ENCODE data around the gene FBRSL1.

FBRSL1 gene

DNA sequence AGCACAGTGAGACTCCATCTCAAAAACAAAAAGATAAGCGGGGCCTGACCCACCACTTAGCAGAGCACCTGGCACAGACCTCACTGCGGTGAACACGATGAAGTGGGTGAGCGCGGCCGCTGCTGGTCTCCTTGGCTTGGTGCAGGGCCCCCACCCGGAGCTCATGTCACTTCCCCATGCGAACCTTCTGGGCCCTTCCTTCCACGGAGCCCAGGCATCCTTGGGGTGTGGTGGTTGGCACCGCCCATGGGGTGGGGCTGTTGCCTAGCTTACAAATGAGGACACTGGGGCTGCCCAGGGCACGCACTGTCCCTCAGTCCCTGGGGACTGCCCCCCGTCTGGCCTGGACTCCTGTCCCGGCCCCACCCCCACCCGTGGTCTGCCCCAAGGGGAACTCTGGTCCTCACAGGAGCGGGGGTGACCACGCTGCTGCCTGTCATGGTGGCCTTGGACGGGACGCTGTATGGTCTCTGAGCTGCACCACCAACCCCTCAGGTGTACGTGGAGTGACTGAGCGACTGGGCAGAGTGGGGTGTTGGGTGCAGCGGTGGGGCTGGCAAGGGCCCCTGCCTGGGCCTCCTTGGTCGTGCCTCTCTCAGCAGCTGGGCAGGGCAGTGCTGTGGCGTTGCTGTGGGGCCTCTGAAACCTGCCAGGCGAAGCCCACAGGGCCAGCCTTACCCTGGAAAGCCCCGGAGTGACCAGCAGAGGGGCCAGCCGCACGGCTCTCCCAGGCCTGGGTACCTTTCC is 15.3 kb downstream of the FBRSL1 start:
- peak; percentile 45 for DNase-seq
- in situ Hi-C loops (cut with MboI; ENCODE audit: low pct_unique_long_range_greater_than_20kb, low sequenced_read_pairs): no loop called here

DNA sequence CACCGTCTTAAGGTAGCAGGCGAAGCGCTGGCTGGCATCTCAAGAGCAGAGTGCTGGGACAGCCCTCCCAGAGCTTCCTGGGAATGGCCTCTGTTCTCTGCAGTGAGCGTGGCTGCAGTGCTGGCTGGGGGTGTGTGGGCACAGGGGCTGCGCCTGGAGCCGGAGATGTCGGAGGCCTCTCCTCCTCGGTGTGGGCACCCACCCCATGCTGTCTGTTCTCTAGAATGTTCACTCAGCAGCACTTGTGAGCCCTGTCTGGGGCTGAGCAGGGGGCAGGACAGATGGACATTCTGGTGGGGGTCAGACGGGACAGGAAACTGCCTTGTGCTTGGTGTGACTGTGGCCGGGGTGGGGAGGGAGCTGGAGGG is 15.9 kb downstream of the FBRSL1 start:
- DNase-seq: no peak
- in situ Hi-C loops (cut with MboI; ENCODE audit: low pct_unique_long_range_greater_than_20kb, low sequenced_read_pairs): no loop called here

DNA sequence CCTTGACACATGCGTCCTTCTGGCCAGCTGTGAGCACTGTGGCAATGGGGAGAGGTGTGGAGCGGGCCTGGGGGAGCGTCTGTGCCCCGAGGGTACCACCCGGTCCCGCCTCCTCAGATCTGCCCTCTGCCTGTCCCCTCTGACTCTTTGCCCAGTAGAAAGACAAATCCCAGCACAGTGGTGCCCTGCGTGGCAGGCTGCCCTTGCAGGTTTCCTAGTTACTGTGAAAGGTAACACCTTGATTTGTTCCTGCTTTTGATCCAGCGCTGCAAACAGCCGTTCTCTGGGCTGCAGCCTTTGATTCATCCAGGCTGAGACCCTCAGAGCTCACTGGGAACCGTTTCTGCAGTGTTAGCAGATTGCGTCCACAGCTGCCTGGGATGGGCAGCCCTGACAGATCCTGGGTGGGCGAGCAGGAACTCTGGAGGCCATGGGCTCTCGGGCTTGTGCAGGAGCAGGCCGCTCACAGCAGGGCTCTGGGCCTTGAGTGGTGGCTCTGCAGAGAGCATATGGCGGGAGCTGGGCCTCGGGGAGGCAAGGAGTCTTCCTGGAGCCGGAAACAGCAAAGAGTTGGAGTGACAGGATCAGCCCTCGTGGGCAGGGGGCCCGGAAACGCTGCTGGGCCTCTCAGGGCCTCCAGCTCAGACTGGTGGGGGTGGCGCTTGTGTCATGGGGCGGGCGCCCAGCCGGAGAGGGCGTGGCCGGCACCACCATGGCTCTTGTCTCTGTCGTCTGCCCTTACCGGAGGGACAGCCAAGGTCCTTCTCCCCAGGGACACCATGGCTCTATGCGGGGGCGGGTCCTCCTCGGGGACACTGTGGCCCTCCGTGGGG is 16.6 kb downstream of the FBRSL1 start:
- peak; percentile 96 for DNase-seq
- in situ Hi-C loops (cut with MboI; ENCODE audit: low pct_unique_long_range_greater_than_20kb, low sequenced_read_pairs): no loop called here

- in situ Hi-C loops (cut with MboI; ENCODE audit: low pct_unique_long_range_greater_than_20kb, low sequenced_read_pairs): no loop called here
- DNase-seq: no peak
Observed at GRCh38 chr12:132507161-132507538, 17.2 kb downstream of the FBRSL1 start.

DNA sequence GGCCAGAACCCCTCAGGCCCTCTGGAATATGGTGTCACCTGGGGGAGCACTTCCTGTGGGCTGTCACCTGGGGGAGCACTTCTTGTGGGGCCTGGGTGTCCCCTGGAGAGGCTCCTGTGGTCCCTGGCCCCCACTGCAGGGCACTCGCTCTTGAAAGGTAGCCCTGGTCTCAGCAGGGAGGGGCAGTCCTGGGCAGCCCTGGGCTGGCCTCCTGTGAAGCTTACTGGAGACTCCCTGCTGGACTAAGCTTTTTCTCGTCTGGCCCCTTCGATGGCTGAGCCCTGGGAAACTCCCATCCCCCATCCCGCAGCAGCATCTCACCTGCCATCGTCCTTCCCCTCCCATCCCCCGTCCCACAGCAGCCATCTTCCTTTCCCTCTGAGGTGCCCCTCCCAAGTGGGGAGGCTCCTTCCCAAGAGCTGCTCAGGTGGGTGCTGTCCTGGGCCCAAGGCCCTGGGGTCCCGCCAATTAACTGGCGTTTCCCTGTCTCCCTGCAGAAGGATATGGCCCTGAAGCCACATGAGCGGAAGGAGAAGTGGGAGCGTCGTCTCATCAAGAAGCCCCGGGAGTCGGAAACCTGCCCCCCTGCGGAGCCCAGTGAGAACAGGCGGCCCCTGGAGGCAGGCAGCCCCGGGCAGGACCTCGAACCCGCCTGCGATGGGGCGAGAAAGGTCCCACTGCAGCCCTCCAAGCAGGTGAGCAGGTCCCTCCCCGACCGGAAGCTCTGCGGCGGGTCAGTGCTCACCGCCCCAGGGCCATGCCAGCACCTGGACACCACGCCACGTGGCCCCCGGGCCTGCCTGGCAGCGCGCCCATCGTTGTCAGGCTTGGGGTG is 17.9 kb downstream of the FBRSL1 start:
- in situ Hi-C loops (cut with MboI; ENCODE audit: low pct_unique_long_range_greater_than_20kb, low sequenced_read_pairs): no loop called here
- no peak for DNase-seq

- no peak for DNase-seq
- in situ Hi-C loops (cut with MboI; ENCODE audit: low pct_unique_long_range_greater_than_20kb, low sequenced_read_pairs): no loop called here
Observed at GRCh38 chr12:132508491-132508740, 18.5 kb downstream of the FBRSL1 start.

DNA sequence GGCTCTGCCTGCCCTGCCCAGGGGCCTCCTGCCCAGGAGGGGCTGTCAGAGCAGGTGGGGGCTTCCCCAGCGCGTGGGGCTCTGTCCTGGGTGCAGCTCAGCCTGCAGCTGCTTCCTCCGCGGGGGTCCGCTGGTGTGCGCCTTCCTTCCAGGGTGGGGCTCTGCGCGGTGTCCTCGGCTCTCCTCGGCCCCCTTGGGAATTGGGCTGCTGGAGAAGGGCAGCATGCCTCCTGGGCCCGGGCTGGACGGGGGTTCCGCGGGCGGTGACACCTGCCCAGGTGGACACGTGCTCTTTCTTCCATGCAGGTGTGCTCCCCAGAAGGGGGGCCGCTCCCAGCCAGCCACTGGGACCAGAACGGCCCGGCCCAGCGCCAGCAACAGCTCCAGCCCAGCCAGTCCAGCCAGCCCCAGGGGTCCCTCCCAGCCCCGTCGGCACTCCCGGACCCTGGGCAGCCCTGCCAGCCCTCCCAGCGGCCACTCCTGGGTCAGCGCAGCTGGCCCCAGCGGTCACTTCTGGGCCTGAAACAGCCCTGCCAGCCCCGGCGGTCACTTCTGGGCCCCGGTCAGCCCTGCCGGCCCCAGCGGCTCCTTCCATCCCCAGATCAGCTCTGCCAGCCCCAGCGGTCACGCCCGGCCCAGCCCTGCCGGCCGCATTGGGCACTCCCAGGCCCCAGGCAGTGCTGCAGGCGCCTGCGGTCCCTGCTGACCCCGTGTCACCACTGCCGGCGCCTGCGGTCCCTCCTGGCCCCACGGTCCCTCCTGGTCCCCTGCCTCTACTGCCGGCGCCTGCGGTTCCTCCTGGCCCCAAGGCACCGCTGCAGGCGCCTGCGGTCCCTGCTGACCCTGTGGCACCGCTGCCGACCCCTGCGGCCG is 19.1 kb downstream of the FBRSL1 start:
- in situ Hi-C loops (cut with MboI; ENCODE audit: low pct_unique_long_range_greater_than_20kb, low sequenced_read_pairs): no loop called here
- no peak for DNase-seq

DNA sequence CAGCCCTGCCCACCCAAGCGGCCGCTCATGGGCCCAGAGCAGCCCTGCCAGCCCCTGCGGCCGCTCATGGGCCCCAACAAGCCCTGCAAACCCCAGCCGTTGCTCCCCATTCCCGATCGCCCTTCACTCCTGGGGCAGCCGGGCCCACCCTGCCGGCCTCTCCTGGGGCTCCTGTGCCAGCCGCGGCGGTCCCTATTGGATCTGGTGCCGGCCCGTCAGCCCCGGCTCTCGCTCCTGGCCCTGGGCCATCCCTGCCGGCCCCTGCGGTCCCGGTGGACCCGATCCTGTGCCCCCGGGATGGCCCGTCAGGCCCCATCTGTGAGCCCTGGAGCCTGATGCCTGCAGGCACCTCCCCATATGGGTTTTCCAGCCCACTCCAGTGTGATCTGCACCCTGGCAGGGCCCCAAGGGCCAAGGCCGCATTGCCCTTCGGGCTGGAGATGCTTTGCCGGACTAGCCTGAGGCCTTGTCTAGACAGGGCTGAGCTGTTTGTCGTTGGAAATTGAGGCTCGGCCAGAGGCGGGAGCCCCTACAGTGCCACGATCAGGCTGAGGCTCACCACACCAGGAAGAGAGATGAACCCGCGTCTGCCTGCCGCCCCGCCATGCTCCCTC is 20.3 kb downstream of the FBRSL1 start:
- in situ Hi-C loops (cut with MboI; ENCODE audit: low pct_unique_long_range_greater_than_20kb, low sequenced_read_pairs): no loop called here

GRCh38 chr12:132510746-132511477 is 21.0 kb downstream of the FBRSL1 start:
- no peak for DNase-seq
- in situ Hi-C loops (cut with MboI; ENCODE audit: low pct_unique_long_range_greater_than_20kb, low sequenced_read_pairs): no loop called here

More for the DNA sequence above, 20.3 kb downstream of the FBRSL1 start:
- DNase-seq: no peak

DNA sequence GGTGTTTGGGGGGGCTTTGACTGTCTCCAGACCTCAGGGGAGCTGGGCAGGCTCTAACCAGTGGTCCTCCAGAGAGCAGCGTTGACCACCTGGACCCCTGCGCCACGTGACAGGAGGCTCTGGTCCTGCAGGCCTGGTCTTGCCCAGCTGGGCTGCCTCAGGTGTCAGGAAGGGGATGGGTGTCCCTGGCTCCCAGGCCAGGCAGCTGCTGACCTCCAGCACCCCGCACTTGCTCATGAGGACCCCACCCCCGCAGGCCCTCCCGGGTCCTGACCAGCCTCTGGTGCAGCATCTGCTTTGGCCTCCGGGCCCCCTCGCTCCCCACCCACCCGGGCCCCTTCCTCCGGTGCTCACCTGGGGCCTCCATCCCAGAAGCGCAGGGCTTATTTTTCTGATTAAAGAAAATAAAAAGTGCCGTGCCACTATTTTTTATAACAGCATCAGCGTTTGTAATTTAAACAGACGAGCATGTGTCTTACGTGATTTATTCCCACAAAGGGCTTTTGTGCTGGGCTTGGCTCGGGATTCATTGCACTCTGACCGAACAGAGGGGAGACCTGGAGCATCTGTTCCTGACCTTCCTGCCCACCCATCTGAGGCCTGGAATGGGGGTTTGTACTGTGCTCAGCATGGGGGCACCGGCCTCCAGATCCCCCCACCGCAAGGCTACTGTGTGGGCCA is 21.7 kb downstream of the FBRSL1 start:
- DNase-seq: no peak
- in situ Hi-C loops (cut with MboI; ENCODE audit: low pct_unique_long_range_greater_than_20kb, low sequenced_read_pairs): no loop called here

DNA sequence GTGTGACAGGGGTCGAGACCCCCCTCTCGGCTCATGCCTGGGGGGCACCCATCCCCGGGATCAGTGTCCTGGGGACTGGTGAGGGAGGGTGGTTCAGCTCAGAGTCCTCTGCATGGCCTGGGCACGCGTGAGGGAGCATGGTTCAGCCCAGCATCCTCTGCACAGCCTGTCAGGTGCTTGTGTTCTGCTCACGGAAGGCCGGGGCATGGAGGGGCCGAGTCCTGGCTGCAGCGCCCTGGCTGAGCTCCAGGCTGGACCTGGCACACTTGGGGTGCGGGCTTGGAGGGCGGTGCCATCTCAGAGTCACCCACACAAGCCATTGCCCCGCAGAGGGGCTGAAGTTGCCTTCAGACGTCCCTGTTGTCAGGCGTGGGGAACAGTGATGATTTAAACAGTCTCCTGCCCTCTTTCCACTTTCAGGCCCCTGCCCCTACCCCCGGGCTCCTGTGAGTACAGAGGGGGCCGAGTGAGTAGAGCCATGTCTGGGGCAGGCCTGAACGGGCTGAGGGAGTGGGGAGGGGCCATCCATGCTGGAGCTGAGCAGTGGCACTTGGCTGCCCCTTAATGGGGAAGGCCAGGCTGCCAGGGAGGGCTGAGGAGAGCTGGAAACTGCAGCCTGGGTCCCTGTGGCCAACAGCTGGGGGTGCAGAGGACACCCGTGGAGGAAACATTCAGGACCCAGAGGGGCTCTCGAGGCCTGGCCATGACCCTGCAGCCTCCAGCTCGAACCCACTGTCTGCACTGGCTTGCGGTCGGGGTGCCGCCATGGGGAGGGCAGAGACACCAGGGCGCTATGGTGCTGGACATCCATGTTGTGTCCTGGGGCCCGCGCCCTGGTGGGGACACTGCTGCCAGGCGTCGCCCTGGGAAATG is 22.5 kb downstream of the FBRSL1 start:
- DNase-seq: no peak
- in situ Hi-C loops (cut with MboI; ENCODE audit: low pct_unique_long_range_greater_than_20kb, low sequenced_read_pairs): no loop called here

DNA sequence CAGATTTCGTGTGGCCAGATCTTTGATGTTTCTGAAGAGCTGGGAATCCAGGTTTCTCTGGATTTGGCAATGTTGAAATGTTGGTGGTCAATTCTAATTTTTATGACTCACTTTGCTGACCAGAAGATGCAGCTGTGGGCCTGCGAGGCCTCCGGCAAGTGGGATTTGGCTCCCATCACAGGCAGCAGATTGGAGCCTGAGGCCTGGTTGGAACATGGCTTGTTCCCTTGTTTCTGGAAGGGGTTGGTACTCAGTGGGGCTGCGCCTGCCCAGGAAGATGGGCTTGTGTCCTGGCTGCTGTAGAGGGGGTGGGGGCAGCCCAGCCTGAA is 23.1 kb downstream of the FBRSL1 start:
- no peak for DNase-seq
- in situ Hi-C loops (cut with MboI; ENCODE audit: low pct_unique_long_range_greater_than_20kb, low sequenced_read_pairs): no loop called here

GRCh38 chr12:132513458-132514135 is 23.6 kb downstream of the FBRSL1 start:
- in situ Hi-C loops (cut with MboI; ENCODE audit: low pct_unique_long_range_greater_than_20kb, low sequenced_read_pairs): no loop called here
- DNase-seq: no peak

GRCh38 chr12:132514216-132514820 is 24.4 kb downstream of the FBRSL1 start:
- in situ Hi-C loops (cut with MboI; ENCODE audit: low pct_unique_long_range_greater_than_20kb, low sequenced_read_pairs): no loop called here
- no peak for DNase-seq

GRCh38 chr12:132514838-132515237 is 24.9 kb downstream of the FBRSL1 start:
- DNase-seq: no peak
- in situ Hi-C loops (cut with MboI; ENCODE audit: low pct_unique_long_range_greater_than_20kb, low sequenced_read_pairs): no loop called here

All from KBM-7 (cell line).